ELR (cell line): ENCODE measurements around the gene IRF2.

Experiments used
- DNase-seq: peaks from one replicate; pipeline ENCODE4 v3.0.0-alpha.2; 2015; ENCODE audit warnings: low read depth

The IRF2 gene

DNA sequence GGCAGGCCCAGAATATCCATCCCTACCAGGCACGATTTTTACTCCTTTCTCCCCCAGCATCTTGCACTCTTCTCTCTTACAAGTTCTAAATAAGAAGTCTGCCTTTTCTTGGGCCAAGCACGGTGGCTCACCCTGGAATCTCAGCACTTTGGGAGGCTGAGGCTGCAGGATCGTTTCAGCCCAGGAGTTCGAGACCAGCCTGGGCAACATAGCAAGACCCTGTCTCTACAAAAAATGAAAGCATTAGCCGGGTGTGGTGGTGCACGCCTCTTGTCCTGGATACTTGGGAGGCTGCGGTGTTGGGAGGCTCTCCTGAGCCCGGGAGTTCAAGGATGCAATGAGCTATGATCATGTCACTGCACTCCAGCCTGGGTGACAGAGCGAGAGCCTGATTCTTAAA lies 64.8 kb downstream of the IRF2 start:
- DNase-seq: no peak

GRCh38 chr4:184408684-184409081 lies 65.7 kb downstream of the IRF2 start:
- DNase-seq: no peak

DNA sequence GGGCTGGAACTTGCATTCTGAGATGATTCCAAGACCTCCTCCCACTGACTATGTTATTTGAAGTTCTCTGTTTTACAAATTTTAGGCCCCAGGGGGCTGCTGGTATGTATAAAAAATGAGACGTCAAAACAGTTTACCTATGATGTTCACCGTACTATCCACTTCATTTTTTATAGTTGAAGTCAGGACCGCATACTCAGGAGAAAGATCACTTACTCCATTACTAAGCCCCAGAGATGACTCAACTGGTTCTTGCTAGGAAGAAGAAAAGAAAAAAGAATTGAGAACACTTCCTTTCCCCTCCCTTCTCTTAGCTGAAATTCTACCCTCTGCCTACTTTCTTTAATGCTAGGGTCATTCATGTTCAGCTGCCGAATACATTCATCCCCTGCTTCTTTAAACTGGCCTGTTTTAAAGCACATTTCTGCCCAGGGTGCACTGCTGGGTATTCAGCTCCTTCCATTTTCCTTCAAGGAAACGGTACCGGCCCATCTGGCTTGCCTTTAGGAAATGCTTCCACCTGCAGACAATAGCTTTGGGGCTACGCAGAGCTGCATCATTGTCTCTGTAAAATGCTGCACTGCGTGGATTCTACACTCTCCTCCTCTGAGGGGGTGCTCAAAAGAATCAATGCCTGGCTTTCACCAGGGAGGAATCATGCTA lies 66.2 kb downstream of the IRF2 start:
- DNase-seq: peak; percentile 79

GRCh38 chr4:184406958-184407391 lies 67.4 kb downstream of the IRF2 start:
- no peak for DNase-seq

DNA sequence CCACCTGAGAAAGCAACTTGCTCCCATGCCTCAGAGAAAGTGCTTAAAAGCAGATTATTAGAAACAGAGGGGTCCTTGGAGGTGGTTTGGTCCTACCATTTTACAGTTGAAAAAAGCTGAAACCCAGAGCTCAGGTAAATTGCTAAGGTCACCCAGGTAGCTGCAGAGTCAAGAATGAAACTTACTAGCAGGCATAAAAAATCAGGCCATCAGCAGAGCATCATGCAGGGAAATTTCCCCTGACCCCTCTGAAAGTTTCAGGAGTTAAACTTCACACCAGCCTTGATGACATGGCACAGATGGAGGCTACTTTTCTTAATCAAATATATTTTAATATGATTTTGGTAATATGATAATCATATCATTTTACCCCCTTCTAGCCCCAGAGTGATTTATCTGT lies 70.3 kb downstream of the IRF2 start:
- no peak for DNase-seq

GRCh38 chr4:184403384-184403781 lies 71.0 kb downstream of the IRF2 start:
- no peak for DNase-seq

DNA sequence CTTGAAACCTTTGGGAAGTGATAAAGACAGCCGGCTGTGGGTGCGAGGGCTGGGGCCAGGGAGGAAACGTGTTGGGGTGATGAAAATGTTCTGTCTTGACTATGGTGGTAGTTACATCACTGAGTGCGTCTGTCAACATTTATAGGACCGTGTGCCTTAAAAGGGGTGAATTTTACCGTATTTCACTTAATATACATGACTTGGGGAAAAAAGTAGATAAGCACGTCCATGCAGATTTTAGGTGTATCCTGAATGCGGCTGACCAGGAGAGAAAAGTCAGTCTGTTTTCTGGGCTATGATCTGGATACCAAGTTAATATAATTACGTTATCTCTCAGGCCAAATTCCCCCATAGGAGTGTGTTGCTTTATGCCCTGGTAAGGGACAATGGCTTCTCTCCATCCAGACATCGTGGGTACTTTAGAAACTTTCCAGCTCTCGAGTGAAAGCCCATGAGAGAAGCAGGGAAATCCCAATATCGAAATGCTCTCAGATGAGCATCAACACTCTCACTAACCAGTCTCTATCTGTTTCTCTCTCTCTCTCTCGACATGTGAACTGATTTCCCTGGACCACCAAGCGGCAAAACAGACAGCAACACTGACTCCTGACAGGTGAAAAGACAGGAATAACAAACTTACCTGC lies 71.5 kb downstream of the IRF2 start:
- DNase-seq: no peak

GRCh38 chr4:184402239-184402638 lies 72.1 kb downstream of the IRF2 start:
- DNase-seq: no peak

GRCh38 chr4:184401397-184402171 lies 72.8 kb downstream of the IRF2 start:
- no peak for DNase-seq

GRCh38 chr4:184400891-184401290 lies 73.5 kb downstream of the IRF2 start:
- no peak for DNase-seq

- peak; percentile 92 for DNase-seq
Measured at GRCh38 chr4:184400375-184400870, 73.9 kb downstream of the IRF2 start.

DNA sequence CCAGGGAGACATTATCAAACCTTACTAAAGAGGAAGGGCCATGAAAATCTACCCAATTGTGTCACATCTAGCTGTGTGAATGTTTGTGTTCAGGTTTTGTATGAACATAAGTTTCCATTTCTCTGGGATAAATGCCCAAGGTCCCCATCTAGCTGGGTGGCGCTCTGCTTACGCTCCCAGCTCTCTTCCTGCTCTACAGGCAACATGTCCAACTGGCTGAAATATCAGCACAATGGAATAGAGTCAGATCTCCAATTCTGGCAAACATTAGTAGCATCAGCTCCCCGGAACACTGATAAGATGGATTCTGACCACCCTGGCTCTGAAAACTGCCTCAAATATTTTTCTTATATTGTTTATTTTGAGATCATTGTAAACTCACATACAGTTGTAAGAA lies 74.8 kb downstream of the IRF2 start:
- no peak for DNase-seq

- no peak for DNase-seq
Measured at GRCh38 chr4:184398741-184399511, 75.4 kb downstream of the IRF2 start.

DNA sequence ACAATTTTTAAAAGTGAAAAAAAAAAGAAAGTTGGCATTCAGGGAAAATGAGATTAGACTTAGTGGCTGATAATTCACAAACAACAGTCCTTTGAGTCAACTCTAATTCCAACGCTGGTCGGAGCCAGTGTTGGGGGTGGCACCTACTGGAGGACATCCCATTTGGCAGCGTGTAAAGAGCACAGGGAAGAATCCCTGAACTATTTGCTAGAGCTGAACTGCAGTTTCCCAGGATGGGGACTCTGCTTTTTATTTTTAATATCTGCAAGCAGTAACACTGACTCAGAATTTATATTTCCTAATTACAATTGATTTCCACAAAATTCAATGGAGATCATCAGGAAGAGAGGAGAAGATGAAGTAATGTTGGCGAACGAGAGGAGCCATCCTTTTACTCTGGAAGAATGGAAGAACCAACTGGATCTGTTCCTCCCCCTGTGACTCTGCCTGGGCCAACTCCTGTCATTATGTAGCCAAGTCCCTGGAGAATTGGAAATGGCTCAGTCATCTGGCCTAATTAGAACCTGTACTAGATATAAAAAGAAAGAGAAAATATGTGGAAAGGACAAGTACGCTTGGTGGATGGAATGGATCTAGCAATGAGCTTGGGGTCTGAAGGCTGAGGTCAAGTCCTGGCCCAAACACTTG lies 76.7 kb downstream of the IRF2 start:
- no peak for DNase-seq

GRCh38 chr4:184396570-184397515 lies 77.5 kb downstream of the IRF2 start:
- DNase-seq: no peak

DNA sequence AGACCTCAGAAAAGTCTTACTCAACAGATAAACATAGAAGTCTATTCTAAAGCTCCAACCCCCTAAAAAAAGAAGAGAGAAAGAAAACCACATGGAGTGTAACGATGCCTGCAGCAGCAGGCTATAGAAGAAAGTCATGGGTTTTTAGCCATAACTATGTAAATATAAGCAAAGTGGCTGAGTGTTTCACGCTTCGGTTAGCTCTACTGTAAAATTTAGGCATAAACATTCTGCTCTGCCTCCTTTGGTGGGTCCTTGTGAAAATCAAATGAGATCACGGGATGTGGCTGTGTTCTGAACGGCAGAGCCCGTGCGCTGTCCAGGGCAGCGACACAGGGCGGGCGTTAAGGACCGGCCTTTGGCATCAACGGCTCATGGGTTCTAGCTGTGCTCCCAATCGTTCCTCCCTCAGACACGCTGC lies 78.4 kb downstream of the IRF2 start:
- no peak for DNase-seq

DNA sequence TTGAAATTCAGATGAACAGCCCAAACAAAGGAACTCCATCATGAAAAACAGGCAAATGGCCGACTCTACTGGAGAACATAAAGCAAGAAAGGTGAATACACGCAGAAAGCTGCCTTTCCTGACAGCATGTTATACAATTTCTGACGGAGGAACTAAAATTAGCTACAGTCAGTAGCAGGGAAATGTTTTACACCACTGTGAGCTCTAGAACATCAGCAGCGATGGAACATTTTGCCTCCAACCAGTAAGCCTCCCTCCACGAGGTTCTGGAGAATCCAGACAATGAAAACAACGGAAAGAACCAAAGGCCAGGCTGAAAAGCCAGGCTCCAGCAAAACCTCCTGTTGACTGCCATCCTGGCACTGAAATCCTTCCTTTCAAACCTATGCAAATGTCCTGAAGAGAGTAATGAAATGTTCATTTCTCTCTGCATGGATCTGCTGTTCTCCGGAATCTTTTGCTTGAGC lies 78.9 kb downstream of the IRF2 start:
- no peak for DNase-seq

DNA sequence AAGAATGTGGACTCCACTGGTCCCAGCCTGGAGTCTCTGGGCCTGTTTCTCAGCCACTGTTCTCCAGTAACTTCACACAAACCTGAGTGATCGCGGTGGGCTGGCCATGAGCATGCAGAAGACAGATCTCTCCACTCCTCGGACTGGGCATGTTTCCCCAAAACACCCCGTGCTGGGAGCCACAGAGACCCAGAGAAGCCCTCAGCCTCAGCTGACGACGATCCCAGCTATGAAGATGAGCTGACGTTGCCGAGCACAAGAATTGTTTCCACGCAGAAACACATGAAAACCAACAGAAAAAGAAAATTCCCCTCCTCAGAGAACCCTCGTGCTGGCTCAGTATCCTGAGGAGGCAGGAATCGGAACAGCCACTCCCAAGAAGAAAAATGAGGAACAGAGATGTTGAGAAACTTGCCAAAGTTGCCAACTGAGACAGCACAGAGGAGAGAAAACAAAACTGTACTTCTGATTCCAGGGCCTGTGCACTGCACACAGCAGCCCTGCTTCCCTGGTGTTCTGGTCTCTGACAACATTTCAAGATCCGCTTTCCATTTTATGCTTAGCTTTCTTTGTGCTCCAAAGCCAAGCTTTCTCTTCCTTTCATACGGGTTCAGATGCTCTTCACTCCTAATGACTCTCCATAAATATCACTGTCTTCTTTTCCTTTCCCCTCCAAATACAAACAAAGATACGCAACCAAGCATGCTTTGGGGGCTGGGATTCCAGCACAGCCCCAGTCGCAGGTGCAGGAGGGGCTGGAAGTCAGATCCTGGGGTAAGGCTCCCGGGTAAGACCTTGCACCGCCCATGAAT lies 81.4 kb downstream of the IRF2 start:
- DNase-seq: no peak

DNA sequence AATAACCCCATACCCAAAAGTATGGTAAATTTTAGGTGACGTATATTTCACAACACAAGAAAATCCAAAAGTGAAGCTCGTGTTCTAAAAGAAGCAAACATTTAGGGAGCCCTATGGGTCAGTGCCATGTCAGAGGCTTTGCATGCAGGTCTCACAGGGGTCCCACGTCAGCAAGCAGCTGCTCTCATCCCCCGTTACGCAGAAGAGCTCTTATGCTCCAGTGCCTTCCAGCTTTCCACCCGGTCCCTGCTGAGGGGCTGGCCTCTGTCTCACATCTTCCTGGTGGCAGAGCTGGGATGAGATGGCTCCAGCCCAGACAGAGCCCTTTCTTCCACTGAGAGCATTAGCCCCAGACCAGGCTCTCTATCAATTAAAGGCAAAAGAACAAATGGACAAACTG lies 82.0 kb downstream of the IRF2 start:
- DNase-seq: no peak
